PC-3 (cell line): ENCODE results near the gene IL17REL. TPM values are rescaled to one million over a fixed set of nuclear protein-coding genes. Genes with fewer than 3 reads are reported as not detected.

ENCODE experiments used
- ATAC-seq: fragments of 200-7000 bp; cut with Tn5 transposase; 2 replicates; pipeline ENCODE4 v1.9.1; 2020; ENCODE audit warnings: mild to moderate bottlenecking, moderate library complexity
- BruUV-seq: library from RNA; stranded (reverse); fragments of 400-500 nt; replicated peaks from 2 replicates; lab custom pipeline; 2021; lab: Mats Ljungman, UMichigan
- CTCF ChIA-PET: fragments of 300-600 bp; sonication (Branson Sonifier 250); formaldehyde crosslinking; loops from one replicate; lab custom pipeline; 2022; ENCODE audit warnings: antibody characterized with exemption; lab: Charles Lee
- POLR2A ChIA-PET: fragments of 300-600 bp; sonication (Branson Sonifier 250); formaldehyde crosslinking; loops from one replicate; lab custom pipeline; 2022; ENCODE audit warnings: antibody characterized with exemption; ENCODE audit not compliant: unreplicated experiment; lab: Charles Lee
- DNase-seq: peaks from one replicate; pipeline ENCODE4 v3.0.0-alpha.2; 2015
- H2AFZ ChIP-seq: fragments of 300-600 bp; sonication (generic); 2 replicates; pipeline ENCODE4 v1.6.0; 2016; ENCODE audit warnings: antibody characterized with exemption, low read length
- H3F3A ChIP-seq: fragments of 300-600 bp; sonication (generic); one replicate; pipeline ENCODE4 v1.6.0; 2017; ENCODE audit warnings: antibody characterized with exemption, low read length, control low read depth, mild to moderate bottlenecking; ENCODE audit not compliant: unreplicated experiment
- H3K27ac ChIP-seq: fragments of 300-600 bp; sonication (generic); 2 replicates; pipeline ENCODE4 v1.5.1; 2016; ENCODE audit warnings: mild to moderate bottlenecking, low read length
- H3K27me3 ChIP-seq: fragments of 300-600 bp; sonication (generic); 2 replicates; pipeline ENCODE4 v1.6.1; 2016; ENCODE audit warnings: low read length, mixed read lengths
- H3K36me3 ChIP-seq: fragments of 300-600 bp; sonication (generic); 2 replicates; pipeline ENCODE4 v1.6.1; 2016; ENCODE audit warnings: low read depth, mixed run types, low read length, mixed read lengths
- H3K4me1 ChIP-seq: fragments of 300-600 bp; sonication (generic); 2 replicates; pipeline ENCODE4 v1.5.1; 2016; ENCODE audit warnings: low read length; ENCODE audit not compliant: insufficient read depth
- H3K4me2 ChIP-seq: fragments of 300-600 bp; sonication (generic); 2 replicates; pipeline ENCODE4 v1.6.0; 2016; ENCODE audit warnings: low read length
- H3K4me3 ChIP-seq: fragments of 300-600 bp; sonication (generic); 2 replicates; pipeline ENCODE4 v1.5.1; 2016; ENCODE audit warnings: mild to moderate bottlenecking, low read length, mixed read lengths
- H3K79me2 ChIP-seq: fragments of 300-600 bp; sonication (generic); 2 replicates; pipeline ENCODE4 v1.6.1; 2017; ENCODE audit warnings: low read length, mixed read lengths
- H3K9ac ChIP-seq: fragments of 300-600 bp; sonication (generic); 2 replicates; pipeline ENCODE4 v1.6.0; 2016; ENCODE audit warnings: mild to moderate bottlenecking, low read length
- H3K9me2 ChIP-seq: fragments of 300-600 bp; sonication (generic); replicated peaks from 2 replicates; pipeline ENCODE4 v1.6.1; 2016; ENCODE audit warnings: mixed run types, low read length, mixed read lengths
- H3K9me3 ChIP-seq: fragments of 300-600 bp; sonication (generic); 2 replicates; pipeline ENCODE4 v1.6.1; 2016; ENCODE audit warnings: low read length, mixed read lengths
- H4K20me1 ChIP-seq: fragments of 300-600 bp; sonication (generic); 2 replicates; pipeline ENCODE4 v1.6.1; 2016; ENCODE audit warnings: low read length, mixed read lengths
- CTCF ChIP-seq: fragments of 300-600 bp; sonication (generic); conservative IDR thresholded peaks from 2 replicates; pipeline ENCODE4 v1.5.1; 2017; ENCODE audit warnings: antibody characterized with exemption, low read depth, mild to moderate bottlenecking, low read length
- EZH2 ChIP-seq: fragments of 300-600 bp; sonication (generic); IDR thresholded peaks from one replicate; pipeline ENCODE4 v1.6.1; 2017; ENCODE audit warnings: antibody characterized with exemption, mild to moderate bottlenecking, low read length; ENCODE audit not compliant: unreplicated experiment
- EZH2phosphoT487 ChIP-seq: fragments of 300-600 bp; sonication (generic); IDR thresholded peaks from 2 replicates; pipeline ENCODE4 v1.6.1; 2018; ENCODE audit warnings: mild to moderate bottlenecking, antibody characterized with exemption, low read length, borderline replicate concordance
- intact Hi-C: fragments of 100-400 bp; cut with micrococcal nuclease; formaldehyde crosslinking; loops from 2 replicates; pipeline ENCODE4 v1.9.0; 2023
- total RNA-seq: library from RNA; depleted of rRNA; stranded (reverse); fragments of >200 nt; gene quantifications from 2 replicates; pipeline ENCODE4 v1.2.3, GENCODE V29; 2014

Gene IL17REL
- total RNA-seq, 1 experiment from 2014 or later: 0.04 TPM

GRCh38 chr22:49968313-49968830 is 44.2 kb downstream of the IL17REL start:
- Histone ChIP-seq H3K4me2 (no peak overlapping the region), H3K79me2 (peaks cover 11% of the 10 kb centered on the region), H3K4me1 (peaks cover 18% of the 10 kb centered on the region), H3K36me3 (peaks cover 3% of the 10 kb centered on the region; the same call in 1 of the 2 replicates), H3K4me3 (no peak overlapping the region), H3K9me2 (no peaks in the 10 kb centered on the region), H3F3A (peaks cover 4% of the 10 kb centered on the region), H3K9me3 (no peaks in the 10 kb centered on the region), H3K27ac (no peak overlapping the region), H3K27me3 (no peaks in the 10 kb centered on the region), H4K20me1 (peaks cover 9% of the 10 kb centered on the region), H3K9ac (no peak overlapping the region), H2AFZ (no peak overlapping the region)
- no peak for TF ChIP-seq EZH2phosphoT487
- TF ChIP-seq EZH2: no peak
- TF ChIP-seq CTCF: no peak
- DNase-seq (no peak), ATAC-seq (no peak)
- ChIA-PET CTCF (no interaction called here), POLR2A (no interaction called here)
- intact Hi-C loops: no loop called here
- BruUV-seq: no TSS peak

GRCh38 chr22:49967706-49968208 is 44.8 kb downstream of the IL17REL start:
- H3K9me3 ChIP-seq: no peaks in the 10 kb centered on the region
- intact Hi-C loops: no loop called here
- H3K36me3 ChIP-seq: peaks cover 10% of the 10 kb centered on the region
- H3F3A ChIP-seq: no peaks in the 10 kb centered on the region
- H2AFZ ChIP-seq: no peak overlapping the region
- peaks cover 15% of the 10 kb centered on the region for H4K20me1 ChIP-seq
- no peak overlapping the region for H3K27ac ChIP-seq
- ChIA-PET CTCF (no interaction called here), POLR2A (no interaction called here)
- no peak overlapping the region for H3K4me3 ChIP-seq
- ATAC-seq (no peak), DNase-seq (no peak)
- TF ChIP-seq CTCF: no peak
- no peak for TF ChIP-seq EZH2
- no peak for TF ChIP-seq EZH2phosphoT487
- H3K4me2 ChIP-seq: no peak overlapping the region
- no TSS peak for BruUV-seq
- no peaks in the 10 kb centered on the region for H3K9me2 ChIP-seq
- H3K27me3 ChIP-seq: no peaks in the 10 kb centered on the region
- H3K79me2 ChIP-seq: peaks cover 17% of the 10 kb centered on the region
- H3K4me1 ChIP-seq: peaks cover 24% of the 10 kb centered on the region
- H3K9ac ChIP-seq: no peak overlapping the region

GRCh38 chr22:49966774-49967705 is 45.5 kb downstream of the IL17REL start:
- Histone ChIP-seq H3K36me3 (peaks cover 14% of the 10 kb centered on the region), H2AFZ (no peak overlapping the region), H3K4me1 (peaks cover 28% of the 10 kb centered on the region), H3K9ac (no peak overlapping the region), H3K27me3 (no peaks in the 10 kb centered on the region), H3K9me3 (no peaks in the 10 kb centered on the region), H3K9me2 (no peaks in the 10 kb centered on the region), H3K4me2 (no peak overlapping the region), H3F3A (no peaks in the 10 kb centered on the region), H3K27ac (no peak overlapping the region), H4K20me1 (peaks cover 19% of the 10 kb centered on the region), H3K79me2 (peaks cover 23% of the 10 kb centered on the region), H3K4me3 (no peak overlapping the region)
- POLR2A ChIA-PET: no interaction called here
- ATAC-seq (no peak), DNase-seq (no peak)
- CTCF ChIA-PET: no interaction called here
- TF ChIP-seq EZH2phosphoT487 (no peak), EZH2 (no peak), CTCF (no peak)
- intact Hi-C loops: no loop called here
- no TSS peak for BruUV-seq
